ENCODE data around the gene PCBP3. TPM values are rescaled to one million over a fixed set of nuclear protein-coding genes. Genes with fewer than 3 reads are reported as not detected.

Gene PCBP3
- total RNA-seq, 2 donors from 2014 or later, result 2.1 to 5.3 TPM

DNA sequence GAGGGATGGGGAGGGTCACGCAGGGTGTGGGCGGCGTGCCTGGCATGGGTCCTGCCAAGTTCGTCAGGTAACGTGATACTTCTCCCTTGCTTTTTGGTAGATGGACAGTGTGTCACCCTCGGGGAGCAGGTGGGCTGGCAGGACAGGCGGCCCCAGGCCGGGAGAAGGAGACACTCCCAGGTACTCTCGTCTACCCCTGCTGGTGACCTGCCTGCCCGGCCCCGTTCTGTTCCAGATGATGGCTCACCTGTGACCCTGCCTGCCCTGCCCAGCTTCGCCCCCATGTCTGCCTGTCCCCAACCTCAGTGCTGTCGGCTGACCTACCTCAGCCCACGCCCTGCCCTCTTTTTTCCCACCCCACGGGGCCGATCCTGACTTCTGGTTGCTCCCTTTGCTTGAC lies 144.7 kb downstream of the PCBP3 start:
- TF ChIP-seq, protein P1, sequence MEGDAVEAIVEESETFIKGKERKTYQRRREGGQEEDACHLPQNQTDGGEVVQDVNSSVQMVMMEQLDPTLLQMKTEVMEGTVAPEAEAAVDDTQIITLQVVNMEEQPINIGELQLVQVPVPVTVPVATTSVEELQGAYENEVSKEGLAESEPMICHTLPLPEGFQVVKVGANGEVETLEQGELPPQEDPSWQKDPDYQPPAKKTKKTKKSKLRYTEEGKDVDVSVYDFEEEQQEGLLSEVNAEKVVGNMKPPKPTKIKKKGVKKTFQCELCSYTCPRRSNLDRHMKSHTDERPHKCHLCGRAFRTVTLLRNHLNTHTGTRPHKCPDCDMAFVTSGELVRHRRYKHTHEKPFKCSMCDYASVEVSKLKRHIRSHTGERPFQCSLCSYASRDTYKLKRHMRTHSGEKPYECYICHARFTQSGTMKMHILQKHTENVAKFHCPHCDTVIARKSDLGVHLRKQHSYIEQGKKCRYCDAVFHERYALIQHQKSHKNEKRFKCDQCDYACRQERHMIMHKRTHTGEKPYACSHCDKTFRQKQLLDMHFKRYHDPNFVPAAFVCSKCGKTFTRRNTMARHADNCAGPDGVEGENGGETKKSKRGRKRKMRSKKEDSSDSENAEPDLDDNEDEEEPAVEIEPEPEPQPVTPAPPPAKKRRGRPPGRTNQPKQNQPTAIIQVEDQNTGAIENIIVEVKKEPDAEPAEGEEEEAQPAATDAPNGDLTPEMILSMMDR (IDR thresholded peaks at IDR 0.05), result no peak
- Histone ChIP-seq H3K9ac (ENCODE audit: low read depth in 2 of 2, low read length in 2 of 2) (no peak overlapping the region), H3K9me3 (no peaks in the 10 kb centered on the region), H3K4me3 (no peak overlapping the region), H3K36me3 (no peaks in the 10 kb centered on the region), H3K4me1 (no peaks in the 10 kb centered on the region), H3K27ac (no peak overlapping the region), H3K27me3 (no peaks in the 10 kb centered on the region)
- intact Hi-C loops (cut with DNase I), result no loop called here
- DNase-seq, result no peak

DNA sequence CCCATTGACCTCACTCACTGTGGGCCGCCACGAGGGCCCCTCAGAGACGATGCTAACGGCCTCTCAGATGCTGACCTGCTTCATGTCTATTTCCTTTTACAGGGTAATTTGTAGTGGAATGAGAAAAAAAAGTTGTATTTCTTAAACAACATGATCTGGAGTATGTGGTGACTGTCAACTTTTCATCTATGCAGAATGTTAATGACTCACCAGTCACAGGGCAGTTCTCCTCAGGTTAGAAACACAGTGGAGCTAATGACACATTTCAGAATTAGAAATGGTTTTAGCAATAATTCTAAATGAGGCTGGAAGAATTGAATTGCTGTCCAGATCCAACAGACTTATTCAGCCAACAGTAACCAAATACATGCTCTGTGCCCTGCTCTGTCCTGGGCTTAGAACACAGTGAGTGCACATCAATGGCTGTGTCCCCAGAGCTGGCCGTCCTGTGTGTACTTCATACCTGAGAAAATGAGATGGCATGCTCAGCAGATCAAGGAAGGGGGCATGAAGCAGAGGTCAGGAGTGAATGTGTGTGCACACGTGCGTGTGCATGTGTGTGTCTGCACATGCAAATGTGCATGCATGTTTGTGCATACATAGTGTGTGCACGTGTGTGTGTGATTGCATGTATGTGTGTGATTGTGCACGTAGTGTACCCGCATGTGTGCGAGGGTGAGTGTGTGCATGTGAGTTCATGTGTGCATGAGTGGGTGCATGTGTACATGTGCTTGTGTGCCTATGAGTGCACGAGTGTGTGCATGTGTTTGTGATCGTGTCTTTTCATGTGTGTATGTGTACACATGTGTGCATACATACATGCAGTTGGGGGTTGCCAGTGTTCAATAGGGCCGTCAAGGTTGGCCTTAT lies 145.3 kb downstream of the PCBP3 start:
- Histone ChIP-seq H3K4me1 (no peaks in the 10 kb centered on the region), H3K9ac (ENCODE audit: low read depth in 2 of 2, low read length in 2 of 2) (no peak overlapping the region), H3K9me3 (no peaks in the 10 kb centered on the region), H3K36me3 (no peaks in the 10 kb centered on the region), H3K4me3 (no peak overlapping the region), H3K27ac (no peak overlapping the region), H3K27me3 (no peaks in the 10 kb centered on the region)
- TF ChIP-seq, protein P1 (IDR thresholded peaks at IDR 0.05), result no peak
- no peak for DNase-seq
- intact Hi-C loops (cut with DNase I), result no loop called here

DNA sequence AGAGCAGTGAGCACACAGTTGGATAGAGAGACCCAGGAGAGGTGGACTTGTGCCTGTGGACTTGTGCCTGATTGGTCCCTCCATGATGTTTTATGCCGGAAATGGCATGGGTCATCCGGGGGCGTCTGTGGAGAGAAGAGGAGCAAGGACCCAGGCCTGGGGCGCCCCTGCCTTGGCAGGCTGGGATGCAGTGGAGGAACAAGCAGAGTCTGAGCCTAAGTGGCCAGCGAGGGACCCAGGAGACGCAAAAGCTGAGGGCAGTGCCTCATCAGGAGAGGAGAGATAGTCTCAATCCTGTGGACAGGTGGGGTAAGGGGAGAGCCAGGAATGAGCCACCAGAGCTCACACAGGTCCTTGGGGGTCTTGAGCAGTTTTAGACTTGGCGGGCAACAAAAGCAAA lies 146.9 kb downstream of the PCBP3 start:
- Histone ChIP-seq H3K27me3 (no peaks in the 10 kb centered on the region), H3K4me1 (no peaks in the 10 kb centered on the region), H3K27ac (no peak overlapping the region), H3K9ac (ENCODE audit: low read depth in 2 of 2, low read length in 2 of 2) (no peak overlapping the region), H3K4me3 (no peak overlapping the region), H3K9me3 (no peaks in the 10 kb centered on the region), H3K36me3 (no peaks in the 10 kb centered on the region)
- intact Hi-C loops (cut with DNase I), result no loop called here
- TF ChIP-seq, protein P1 (IDR thresholded peaks at IDR 0.05), result no peak
- no peak for DNase-seq

DNA sequence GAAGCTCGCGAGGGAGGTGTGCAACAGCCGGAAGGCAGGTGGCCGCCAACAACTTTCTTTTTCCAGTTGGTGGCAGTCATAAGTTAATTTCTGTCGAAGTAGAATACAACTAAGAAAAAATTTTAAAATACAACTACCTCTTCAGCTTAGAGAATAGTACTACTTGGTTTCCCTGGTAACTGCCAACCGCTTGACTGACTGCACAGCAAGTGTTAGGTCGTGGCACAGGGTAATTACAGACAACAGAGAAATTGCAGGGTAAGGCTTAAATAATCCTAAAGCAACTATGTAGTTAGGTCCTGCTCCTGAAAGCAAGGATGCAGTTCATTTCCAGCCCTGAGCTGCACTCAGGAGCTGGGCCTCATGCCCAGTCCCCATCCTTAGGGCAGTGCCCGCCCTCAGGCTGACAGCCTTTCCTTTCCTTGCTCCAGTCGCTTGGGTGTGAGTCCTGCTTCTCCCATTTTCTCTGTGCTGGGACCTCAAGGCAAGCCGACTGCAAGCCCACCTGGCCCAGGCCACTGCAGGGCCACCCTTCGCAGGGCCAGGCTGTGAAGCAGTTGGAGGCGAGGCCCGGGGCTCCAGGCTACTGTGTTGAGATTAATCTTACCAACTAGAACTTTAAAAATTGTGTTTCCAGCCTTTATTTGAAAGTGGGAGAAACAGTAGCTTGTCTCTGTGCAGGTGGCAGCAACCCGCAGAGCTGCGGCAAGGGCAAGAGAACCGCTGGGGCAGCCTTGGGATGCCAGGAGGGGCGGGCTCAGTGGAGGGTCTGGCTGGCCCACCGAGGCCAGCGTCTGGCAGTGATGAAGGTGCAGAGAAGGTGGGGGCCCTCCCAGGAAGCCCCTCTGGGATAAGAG lies 148.3 kb downstream of the PCBP3 start:
- H3K27me3 ChIP-seq, result no peaks in the 10 kb centered on the region
- no peak overlapping the region for H3K27ac ChIP-seq
- H3K4me3 ChIP-seq, result no peak overlapping the region
- TF ChIP-seq, protein P1 (IDR thresholded peaks at IDR 0.05), result no peak
- H3K9ac ChIP-seq (ENCODE audit: low read depth in 2 of 2, low read length in 2 of 2), result no peak overlapping the region
- intact Hi-C loops (cut with DNase I), result no loop called here
- no peak for DNase-seq
- H3K4me1 ChIP-seq, result no peaks in the 10 kb centered on the region
- H3K9me3 ChIP-seq, result no peaks in the 10 kb centered on the region
- no peaks in the 10 kb centered on the region for H3K36me3 ChIP-seq

DNA sequence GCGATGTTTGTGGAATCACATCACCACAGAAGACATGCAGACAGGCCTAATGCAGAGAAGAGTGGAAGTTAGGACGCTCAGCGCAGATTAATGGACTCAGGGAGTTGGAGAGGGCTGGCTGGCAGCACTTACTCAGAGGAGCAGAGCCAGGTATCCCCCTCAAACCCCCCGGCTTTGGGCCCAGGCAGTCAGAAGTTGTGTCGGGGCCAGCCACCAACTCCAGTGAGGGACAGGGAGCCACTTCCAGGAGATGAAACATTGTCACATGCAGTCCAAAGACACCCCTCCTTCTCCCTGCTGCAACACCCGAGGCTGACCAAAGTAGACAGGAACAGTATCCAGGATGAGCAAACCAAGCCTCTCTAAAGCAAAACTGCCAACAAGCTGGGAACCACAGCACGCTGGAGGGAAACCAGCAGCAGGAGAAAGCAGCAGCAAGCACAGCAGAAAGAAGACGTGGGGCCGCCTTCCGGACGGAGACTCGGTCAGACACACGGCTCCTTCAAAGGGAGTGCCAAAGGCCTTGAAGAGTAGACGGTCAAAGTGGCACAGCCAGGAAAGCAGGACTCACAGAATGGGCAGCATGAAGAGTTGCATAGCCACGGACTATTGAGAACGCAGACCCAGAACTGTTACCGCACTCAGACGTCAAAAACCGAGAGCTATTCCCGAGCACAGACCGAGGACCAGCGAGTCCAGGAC lies 149.3 kb downstream of the PCBP3 start:
- DNase-seq, result no peak
- H3K27ac ChIP-seq, result no peak overlapping the region
- H3K4me3 ChIP-seq, result no peak overlapping the region
- intact Hi-C loops (cut with DNase I), result no loop called here
- no peak overlapping the region for H3K9ac ChIP-seq (ENCODE audit: low read depth in 2 of 2, low read length in 2 of 2)
- H3K4me1 ChIP-seq, result no peaks in the 10 kb centered on the region
- H3K9me3 ChIP-seq, result no peaks in the 10 kb centered on the region
- TF ChIP-seq, protein P1 (IDR thresholded peaks at IDR 0.05), result no peak
- H3K27me3 ChIP-seq, result no peaks in the 10 kb centered on the region
- H3K36me3 ChIP-seq, result no peaks in the 10 kb centered on the region
